LoVo (cell line): ENCODE data around the gene CSNK1G1.
A peak's percentile ranks its signal among the peaks of the same experiment; 100 is the strongest.
"Not testable (repeated sequence)": the region's sequence is repeated elsewhere in the genome, so short reads cannot be mapped to it uniquely, and the experiment has no call there.

Source experiments
- DNase-seq: peaks from one replicate; pipeline ENCODE4 v3.0.0-alpha.2; 2016; ENCODE audit warnings: low spot score

Gene CSNK1G1

GRCh38 chr15:64237677-64238076 lies 118.3 kb downstream of the CSNK1G1 start:
- peak; percentile 30 for DNase-seq

- no peak for DNase-seq
These were observed 119.6 kb downstream of the CSNK1G1 start for GRCh38 chr15:64236156-64236894.

GRCh38 chr15:64235552-64235951 lies 120.4 kb downstream of the CSNK1G1 start:
- no peak for DNase-seq

DNA sequence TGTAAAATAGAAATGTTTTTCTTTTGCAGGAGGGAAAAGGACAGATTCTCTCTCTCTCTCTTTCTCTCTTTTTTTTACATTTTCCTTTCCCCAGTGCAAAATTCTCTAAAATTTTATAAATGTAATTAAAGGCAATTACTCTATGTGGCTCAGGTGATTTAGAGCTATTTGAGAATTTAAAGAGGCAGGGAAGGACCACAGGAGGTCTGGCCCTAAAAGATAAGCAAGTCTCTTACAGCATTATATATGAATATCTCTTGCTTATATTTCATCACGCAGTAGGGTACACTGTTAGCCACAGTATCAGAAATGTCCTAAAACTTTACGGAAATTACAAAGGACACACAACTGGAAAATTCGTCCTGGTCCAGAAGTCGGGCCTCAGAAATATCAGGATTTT lies 122.7 kb downstream of the CSNK1G1 start:
- no peak for DNase-seq

GRCh38 chr15:64232400-64232799 lies 123.6 kb downstream of the CSNK1G1 start:
- DNase-seq = peak; percentile 44

DNA sequence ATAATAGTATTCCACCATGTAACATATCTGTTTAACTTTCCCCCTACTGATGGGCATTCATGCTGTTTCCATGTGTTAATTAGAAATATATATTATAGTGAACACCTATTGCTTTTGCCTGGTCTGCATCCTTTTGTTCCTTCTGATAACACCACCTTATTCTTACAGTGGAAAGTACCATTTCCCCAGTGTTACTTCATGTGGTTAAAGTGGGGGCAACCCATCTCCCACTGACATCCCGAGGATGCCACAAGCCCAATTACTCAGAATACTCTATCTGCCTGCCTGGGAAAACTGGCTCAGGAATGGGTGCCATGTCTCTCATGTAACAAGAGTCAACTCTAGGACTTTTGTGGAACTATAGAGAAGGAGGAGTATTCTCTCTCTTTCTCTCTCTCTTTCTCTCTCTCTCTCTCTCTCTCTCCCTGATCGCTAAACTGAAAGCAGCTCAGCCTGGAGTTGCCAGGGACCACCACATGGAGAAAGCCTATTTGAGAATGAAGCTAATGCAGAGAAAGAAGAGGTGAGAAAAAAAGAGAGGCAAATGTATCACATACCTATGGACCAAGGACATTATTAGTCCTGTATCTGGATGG lies 126.7 kb downstream of the CSNK1G1 start:
- no peak for DNase-seq

DNA sequence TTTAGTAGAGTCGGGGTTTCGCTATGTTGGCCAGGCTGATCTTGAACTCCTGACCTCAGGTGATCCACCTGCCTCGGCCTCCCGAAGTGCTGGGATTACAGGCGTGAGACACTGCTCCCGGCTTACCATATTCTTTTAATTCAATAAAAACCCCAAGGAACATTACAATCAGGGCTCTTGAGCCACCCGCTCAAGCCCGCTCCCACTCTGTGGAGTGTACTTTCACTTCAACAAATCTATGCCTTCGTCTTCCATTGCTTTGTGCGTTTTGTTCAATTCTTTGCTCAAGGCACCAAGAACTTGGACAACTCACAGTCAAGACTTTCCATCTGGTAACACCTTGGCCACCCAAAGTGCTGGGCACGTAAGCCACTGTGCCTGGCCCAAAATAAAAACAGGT lies 130.2 kb downstream of the CSNK1G1 start:
- DNase-seq = no peak

GRCh38 chr15:64224511-64224910 lies 131.5 kb downstream of the CSNK1G1 start:
- no peak for DNase-seq

- DNase-seq = no peak
These were observed 132.1 kb downstream of the CSNK1G1 start for GRCh38 chr15:64223882-64224281.

- no peak for DNase-seq
These were observed 133.2 kb downstream of the CSNK1G1 start for GRCh38 chr15:64222573-64223366.

DNA sequence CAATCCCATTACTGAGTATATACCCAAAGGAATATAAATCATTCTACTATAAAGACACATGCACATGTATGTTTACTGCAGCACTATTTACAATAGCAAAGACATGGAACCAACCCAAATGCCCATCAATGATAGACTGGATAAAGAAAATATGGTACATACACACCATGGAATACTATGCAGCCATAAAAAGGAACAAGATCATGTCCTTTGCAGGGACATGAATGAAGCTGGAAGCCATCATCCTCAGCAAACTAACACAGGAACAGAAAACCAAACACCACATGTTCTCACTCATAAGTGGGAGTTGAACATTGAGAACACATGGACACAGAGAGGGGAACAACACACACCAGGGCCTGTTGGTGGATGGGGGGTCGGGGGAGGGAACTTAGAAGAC lies 134.1 kb downstream of the CSNK1G1 start:
- DNase-seq = not testable (repeated sequence)

DNA sequence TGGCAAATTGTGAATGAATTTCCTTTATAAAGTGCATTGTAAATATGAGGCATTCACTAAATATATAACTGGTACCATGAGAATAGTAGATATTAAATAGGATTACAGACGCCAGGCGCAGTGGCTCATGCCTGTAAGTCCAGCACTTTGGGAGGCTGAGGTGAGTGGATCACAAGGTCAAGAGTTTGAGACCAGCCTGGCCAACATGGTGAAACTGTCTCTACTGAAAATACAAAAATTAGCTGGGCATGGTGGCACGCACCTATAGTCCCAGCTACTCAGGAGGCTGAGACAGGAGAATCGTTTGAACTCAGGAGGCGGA lies 138.6 kb downstream of the CSNK1G1 start:
- not testable (repeated sequence) for DNase-seq

GRCh38 chr15:64216730-64217428 lies 139.1 kb downstream of the CSNK1G1 start:
- DNase-seq = no peak

DNA sequence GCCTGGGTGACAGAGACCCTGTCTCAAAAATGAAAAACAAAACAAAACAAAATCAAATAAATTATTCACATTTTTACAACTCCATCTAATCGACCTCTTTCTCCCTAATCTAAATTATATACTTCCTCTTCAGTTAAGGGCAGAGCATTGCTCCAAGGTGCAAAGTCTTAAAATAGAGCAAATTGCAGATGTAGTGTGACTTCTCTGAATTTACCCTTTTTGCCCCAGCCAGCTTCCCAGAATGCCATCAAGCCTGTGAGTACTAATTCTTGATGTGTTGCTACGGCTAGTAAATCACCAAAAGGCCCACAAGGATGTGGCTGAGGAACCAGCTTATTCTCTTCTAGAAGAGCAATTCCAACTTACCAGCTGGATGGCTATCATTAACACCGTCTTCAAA lies 139.8 kb downstream of the CSNK1G1 start:
- DNase-seq = no peak

DNA sequence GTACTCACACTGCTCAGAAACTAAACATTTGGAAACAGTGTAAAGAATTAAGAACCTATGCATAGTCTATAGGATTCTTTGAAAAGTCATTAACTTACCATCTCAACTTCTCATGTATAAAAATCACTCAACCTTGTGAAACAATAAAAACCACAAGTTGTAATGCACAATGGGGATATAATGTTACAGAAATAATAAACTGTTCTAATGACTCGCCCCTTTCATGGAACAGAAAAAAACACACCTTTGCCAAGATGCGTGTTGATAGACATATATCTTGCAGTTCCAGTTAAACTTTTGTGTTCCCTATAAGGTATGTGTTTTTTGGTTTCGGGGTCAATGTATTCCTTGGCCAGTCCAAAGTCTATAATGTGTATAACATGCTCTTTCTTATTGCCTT lies 142.3 kb downstream of the CSNK1G1 start:
- no peak for DNase-seq

- DNase-seq = no peak
These were observed 144.3 kb downstream of the CSNK1G1 start for GRCh38 chr15:64211696-64212095.

GRCh38 chr15:64210371-64210770 lies 145.6 kb downstream of the CSNK1G1 start:
- DNase-seq = no peak

GRCh38 chr15:64209680-64210334 lies 146.2 kb downstream of the CSNK1G1 start:
- DNase-seq = peak; percentile 35

- DNase-seq = no peak
These were observed 150.8 kb downstream of the CSNK1G1 start for GRCh38 chr15:64205202-64205601.

GRCh38 chr15:64197425-64197824 lies 158.5 kb downstream of the CSNK1G1 start:
- DNase-seq = no peak

GRCh38 chr15:64193971-64194370 lies 162.0 kb downstream of the CSNK1G1 start:
- no peak for DNase-seq
